GM08714 (cell line): Measurements from ENCODE around the gene CTNNA2.

Experiments used
- H3K4me3 ChIP-seq: fragments of 200-500 bp; sonication (Bioruptor generic); 2 replicates; pipeline ENCODE4 v1.5.1; 2014; ENCODE audit warnings: mild to moderate bottlenecking, low read length, inconsistent platforms
- ZNF274 ChIP-seq: IDR thresholded peaks from 2 replicates; pipeline ENCODE4 v1.6.1; 2012; ENCODE audit warnings: mild to moderate bottlenecking, low read depth, low read length

Gene CTNNA2

DNA sequence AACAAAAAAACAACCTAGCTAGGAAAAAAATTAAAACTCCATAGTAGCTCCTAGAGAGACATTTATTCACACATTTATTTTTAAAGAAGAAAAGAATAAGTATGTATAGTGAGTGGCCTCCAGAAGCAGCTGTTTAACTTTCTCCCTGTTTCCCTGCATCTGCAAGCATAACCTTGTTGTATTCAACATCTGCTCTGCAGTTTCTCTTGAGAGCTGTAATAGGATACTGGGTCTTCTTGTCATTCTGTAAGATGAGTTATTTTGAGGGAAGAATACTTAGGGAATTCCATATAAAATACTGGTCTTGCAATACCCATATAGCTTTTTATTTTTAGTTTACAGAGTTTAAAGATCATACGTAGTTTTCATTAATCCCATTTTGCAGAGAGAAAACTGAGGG lies 545.1 kb downstream of the CTNNA2 start:
- no peak for TF ChIP-seq ZNF274
- H3K4me3 ChIP-seq = no peak overlapping the region

DNA sequence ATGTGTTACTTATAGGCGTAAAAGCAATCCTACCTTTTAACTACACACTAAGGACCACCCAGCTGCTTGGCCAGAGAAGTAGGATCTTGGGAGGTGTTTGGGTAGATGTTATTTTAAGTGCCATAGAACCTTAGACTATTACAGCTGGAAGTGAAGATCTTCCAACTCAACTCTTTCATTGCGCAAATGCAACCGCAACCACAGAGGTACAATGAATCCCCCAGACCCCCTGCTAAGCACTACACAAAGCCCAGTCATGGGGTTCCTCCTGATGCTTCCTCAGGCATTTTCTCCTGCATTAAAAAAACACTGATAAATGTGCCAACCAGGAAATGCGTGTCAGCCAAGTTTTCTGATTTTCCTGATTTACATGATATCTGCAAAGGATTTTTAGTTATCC lies 545.7 kb downstream of the CTNNA2 start:
- no peak for TF ChIP-seq ZNF274
- H3K4me3 ChIP-seq = no peak overlapping the region

DNA sequence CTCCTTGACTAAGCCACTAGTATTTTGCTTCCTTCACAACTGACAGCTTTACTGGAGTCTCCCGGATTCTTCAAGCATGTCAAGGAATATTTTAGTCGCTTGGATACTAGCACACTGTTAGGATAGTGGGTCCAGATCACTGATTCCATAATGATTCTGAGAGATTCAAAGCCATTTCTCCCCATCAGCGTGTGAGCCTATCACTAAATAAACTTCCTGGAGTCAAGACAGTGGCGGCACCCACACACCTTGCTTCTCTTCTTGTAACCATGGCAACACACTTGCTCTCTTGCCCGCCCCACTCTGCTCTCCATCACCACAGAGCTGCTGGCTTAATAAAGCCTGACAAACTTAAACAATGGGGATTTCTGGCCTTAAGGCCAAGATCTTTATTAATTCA lies 546.6 kb downstream of the CTNNA2 start:
- no peak for TF ChIP-seq ZNF274
- H3K4me3 ChIP-seq = no peak overlapping the region

GRCh38 chr2:80061881-80062280 lies 549.0 kb downstream of the CTNNA2 start:
- TF ChIP-seq ZNF274 = no peak
- no peak overlapping the region for H3K4me3 ChIP-seq

DNA sequence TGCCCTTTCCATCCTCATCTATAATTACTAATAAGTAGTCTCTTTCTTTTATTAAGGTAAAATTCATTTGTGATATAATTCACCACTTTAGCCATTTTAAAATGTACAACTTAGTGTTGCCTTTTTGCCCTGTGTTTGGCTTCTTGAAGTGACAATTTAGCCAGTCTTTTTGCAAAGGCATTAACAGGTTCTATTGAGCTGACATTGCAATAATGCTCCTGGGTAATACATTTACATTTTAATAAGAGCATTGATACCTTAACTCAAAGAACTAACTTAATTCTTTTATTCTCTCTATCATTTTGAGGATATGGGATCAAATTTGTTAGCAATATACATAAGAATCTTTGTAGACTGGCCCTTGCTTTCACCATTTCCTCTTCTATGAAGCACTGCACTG lies 549.4 kb downstream of the CTNNA2 start:
- no peak for TF ChIP-seq ZNF274
- no peak overlapping the region for H3K4me3 ChIP-seq

DNA sequence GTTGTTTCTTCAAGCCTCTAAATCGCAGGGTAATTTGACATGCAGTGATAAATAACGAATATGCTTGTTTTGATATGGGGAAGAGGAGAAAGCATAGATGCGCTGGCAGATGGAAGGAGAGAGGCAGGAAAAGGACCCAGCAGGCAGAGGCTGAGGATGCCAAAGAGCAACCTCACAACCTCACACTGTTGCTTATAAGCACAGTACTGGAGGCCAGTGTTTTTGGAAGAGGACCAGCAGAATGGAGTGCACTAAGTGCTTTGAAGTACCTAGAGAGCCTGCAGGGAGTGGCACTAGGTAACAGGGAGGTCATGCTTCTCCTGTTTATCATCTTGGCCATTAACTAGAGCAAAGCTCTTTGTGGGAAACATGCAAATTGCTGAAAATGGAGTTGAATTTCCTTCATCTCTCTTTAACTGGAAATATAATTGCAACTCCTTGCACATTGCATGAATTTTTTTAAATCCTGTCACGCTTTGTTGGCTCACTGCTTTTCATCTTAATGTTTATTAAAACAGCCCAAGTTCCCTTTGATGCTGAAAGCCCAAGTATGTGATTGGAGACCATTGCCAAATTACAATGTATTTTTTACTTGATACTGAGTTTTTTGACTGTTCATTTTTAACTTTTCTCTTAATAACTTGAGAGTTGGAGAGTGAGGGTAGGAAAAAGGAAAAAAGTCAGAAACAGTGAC lies 555.3 kb downstream of the CTNNA2 start:
- H3K4me3 ChIP-seq = no peak overlapping the region
- no peak for TF ChIP-seq ZNF274

- no peak for TF ChIP-seq ZNF274
These were observed 557.7 kb downstream of the CTNNA2 start for GRCh38 chr2:80070587-80070986.

GRCh38 chr2:80071941-80072340 lies 559.1 kb downstream of the CTNNA2 start:
- no peak for TF ChIP-seq ZNF274

More at GRCh38 chr2:80070587-80070986, 557.7 kb downstream of the CTNNA2 start:
- no peak overlapping the region for H3K4me3 ChIP-seq

DNA sequence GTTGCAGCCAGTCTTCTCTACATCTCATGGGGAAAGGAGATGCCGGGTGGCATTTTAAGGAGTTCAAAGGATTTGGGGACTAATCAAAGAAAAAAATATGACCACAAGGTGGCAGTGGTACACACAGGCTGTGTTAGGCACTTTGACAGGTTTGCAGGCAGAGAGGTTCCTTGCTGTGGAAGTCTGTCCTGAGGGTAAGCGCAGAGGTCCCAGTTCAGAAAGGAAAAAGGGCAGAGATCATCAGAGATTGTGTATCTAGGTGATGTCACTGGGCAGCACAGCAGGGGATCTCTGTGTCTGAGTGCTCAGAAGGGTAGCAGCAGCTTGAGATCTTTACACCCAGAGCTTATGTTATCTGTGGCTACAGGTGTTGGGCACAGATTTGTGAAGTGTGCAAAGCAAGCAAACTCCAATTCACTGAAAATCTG lies 560.3 kb downstream of the CTNNA2 start:
- no peak for TF ChIP-seq ZNF274
- no peak overlapping the region for H3K4me3 ChIP-seq

More at GRCh38 chr2:80071941-80072340, 559.1 kb downstream of the CTNNA2 start:
- no peak overlapping the region for H3K4me3 ChIP-seq

DNA sequence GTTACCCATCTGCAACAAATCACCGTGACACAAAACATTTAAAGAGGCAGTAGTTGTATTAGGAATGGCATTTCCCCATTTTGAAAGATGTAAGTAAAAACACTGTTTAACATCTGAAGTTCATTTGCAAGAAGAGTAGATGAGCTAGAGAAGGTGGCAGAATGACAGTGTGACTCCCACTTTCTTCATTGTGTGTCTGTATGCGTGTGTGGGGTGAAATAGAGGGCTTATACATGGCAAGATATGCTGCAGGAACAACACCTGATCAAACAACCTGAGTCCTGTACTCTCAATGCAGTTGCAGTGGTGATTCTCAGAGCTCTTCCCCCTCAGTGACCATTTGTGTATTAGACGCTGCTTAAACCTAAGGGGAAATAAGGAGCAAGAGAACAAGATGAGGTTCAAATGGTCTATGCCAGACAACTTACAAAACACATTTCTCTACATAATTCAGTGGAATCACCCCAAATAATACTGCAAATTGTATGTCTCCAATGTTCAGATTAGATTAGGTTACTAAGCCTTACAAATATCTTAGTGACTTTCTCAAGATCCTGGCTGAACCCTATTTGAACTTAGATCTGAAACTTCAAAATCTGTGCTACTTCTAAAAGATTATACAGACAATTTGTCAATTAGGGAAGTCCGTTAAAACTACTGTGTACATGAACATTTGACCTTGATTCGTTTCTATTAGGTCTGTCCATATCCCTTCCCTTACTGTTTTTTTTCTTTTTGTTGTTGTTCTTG lies 561.6 kb downstream of the CTNNA2 start:
- no peak for TF ChIP-seq ZNF274
- no peak overlapping the region for H3K4me3 ChIP-seq

DNA sequence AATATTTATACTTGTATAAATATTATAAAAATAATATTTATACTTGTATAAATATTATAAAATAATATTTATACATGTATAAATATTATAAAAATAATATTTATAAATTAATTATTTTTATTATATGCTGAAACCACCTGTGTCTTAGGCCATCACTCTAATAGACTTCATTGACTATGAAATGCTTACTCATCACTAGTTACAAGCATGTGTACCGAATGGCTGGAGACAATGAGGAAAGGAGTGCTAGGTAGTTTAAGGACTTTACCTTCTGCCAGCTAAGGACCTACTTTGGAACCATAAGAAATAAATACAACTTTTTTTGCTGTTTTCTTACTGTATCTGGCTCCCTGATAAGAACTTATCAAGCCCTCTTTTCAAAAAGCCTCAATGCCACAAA lies 562.9 kb downstream of the CTNNA2 start:
- no peak for TF ChIP-seq ZNF274
- H3K4me3 ChIP-seq = no peak overlapping the region

- no peak overlapping the region for H3K4me3 ChIP-seq
- TF ChIP-seq ZNF274 = no peak
These were observed 565.6 kb downstream of the CTNNA2 start for GRCh38 chr2:80078290-80079036.

DNA sequence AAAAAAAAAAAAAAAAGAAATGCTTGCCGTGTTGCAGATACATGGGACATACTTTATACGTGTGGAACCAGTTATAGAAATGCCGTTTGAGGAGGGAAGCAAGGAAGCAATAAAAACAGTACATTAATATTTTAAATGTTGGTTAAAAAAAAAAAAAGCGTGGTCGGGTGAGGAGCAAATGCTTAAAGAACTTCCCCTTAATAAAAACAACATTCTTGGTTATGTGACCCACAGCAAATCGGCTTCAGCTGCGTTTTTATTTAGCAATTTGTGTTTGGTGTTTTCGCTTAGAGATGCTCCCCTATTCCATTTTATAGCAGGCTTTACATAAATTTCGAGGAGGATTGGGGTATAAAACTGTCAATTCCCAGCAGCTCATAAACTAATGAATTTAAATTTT lies 568.1 kb downstream of the CTNNA2 start:
- no peak overlapping the region for H3K4me3 ChIP-seq
- no peak for TF ChIP-seq ZNF274

- TF ChIP-seq ZNF274 = no peak
These were observed 574.0 kb downstream of the CTNNA2 start for GRCh38 chr2:80086831-80087230.

DNA sequence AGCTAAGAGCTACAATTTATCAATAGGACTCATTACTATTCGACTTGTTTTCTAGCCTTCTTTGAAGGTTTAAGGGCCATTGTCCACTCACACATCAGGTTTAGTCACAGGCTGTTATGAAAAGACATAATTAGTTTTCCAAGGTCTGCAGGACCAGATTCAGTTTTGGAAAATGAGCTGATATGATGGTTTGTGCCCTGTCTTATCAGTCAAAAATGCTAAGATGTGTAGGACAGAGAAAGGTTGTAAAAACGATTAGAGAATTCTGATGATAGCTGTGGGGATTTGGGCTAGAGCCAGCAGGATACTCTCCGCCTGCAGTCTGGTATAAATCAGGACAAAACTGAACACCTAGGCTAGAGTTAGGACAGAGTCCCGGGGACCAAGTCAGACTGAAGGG lies 578.4 kb downstream of the CTNNA2 start:
- no peak overlapping the region for H3K4me3 ChIP-seq
- no peak for TF ChIP-seq ZNF274

More at GRCh38 chr2:80086831-80087230, 574.0 kb downstream of the CTNNA2 start:
- no peak overlapping the region for H3K4me3 ChIP-seq
